ENCODE results near the gene MTX2.

DNA sequence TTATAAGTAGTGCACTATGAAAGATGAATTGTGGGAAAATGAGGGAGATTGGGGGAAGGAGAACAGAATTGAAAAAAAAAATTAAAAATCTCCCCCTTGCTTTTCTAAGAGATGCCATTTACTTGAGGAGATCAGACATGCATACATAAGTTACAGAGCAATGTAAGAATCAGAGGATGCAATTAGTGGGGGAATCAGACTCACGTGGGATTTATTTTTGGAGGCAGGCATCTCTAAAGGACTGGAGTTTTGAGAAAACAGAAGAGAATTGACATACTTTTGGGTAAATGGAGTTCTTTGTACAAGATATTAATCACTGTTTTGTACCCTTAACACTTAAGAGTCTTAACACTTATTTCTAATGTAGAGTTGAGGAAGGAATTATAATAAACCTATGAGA is 52.7 kb downstream of the MTX2 start:
- TF ChIP-seq, protein P1, sequence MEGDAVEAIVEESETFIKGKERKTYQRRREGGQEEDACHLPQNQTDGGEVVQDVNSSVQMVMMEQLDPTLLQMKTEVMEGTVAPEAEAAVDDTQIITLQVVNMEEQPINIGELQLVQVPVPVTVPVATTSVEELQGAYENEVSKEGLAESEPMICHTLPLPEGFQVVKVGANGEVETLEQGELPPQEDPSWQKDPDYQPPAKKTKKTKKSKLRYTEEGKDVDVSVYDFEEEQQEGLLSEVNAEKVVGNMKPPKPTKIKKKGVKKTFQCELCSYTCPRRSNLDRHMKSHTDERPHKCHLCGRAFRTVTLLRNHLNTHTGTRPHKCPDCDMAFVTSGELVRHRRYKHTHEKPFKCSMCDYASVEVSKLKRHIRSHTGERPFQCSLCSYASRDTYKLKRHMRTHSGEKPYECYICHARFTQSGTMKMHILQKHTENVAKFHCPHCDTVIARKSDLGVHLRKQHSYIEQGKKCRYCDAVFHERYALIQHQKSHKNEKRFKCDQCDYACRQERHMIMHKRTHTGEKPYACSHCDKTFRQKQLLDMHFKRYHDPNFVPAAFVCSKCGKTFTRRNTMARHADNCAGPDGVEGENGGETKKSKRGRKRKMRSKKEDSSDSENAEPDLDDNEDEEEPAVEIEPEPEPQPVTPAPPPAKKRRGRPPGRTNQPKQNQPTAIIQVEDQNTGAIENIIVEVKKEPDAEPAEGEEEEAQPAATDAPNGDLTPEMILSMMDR (IDR thresholded peaks at IDR 0.05; ENCODE audit: low read length), result no peak
- TF ChIP-seq EZH2phosphoT487 (IDR thresholded peaks at IDR 0.05; ENCODE audit: low read length), result no peak
